Hepatocyte (in vitro differentiated cells): ENCODE results near the gene AIF1. TPM values are rescaled to one million over a fixed set of nuclear protein-coding genes. Genes with fewer than 3 reads are reported as not detected.

Experiments used
- DNase-seq: peaks from one replicate; pipeline ENCODE4 v3.0.0-alpha.2; 2016; ENCODE audit warnings: low spot score
- H2AFZ ChIP-seq: fragments of 200-600 bp; sonication (generic); 2 replicates; pipeline ENCODE4 v1.6.0; 2016; ENCODE audit warnings: antibody characterized with exemption, mild to moderate bottlenecking
- H3K27ac ChIP-seq: fragments of 200-600 bp; sonication (generic); 2 replicates; pipeline ENCODE4 v1.5.1; 2016; ENCODE audit warnings: mild to moderate bottlenecking
- H3K27me3 ChIP-seq: fragments of 200-600 bp; sonication (generic); 2 replicates; pipeline ENCODE4 v1.6.1; 2016
- H3K36me3 ChIP-seq: fragments of 200-600 bp; sonication (generic); replicated peaks from 2 replicates; pipeline ENCODE4 v1.5.1; 2016; ENCODE audit warnings: low read depth; ENCODE audit not compliant: insufficient read depth
- H3K4me1 ChIP-seq: fragments of 200-600 bp; sonication (generic); 2 replicates; pipeline ENCODE4 v1.5.1; 2016; ENCODE audit warnings: mild to moderate bottlenecking, moderate library complexity; ENCODE audit not compliant: insufficient read depth
- H3K4me2 ChIP-seq: fragments of 200-600 bp; sonication (generic); 2 replicates; pipeline ENCODE4 v1.6.0; 2016
- H3K4me3 ChIP-seq: fragments of 200-600 bp; sonication (generic); 2 replicates; pipeline ENCODE4 v1.5.1; 2016; ENCODE audit warnings: mild to moderate bottlenecking
- H3K79me2 ChIP-seq: fragments of 200-600 bp; sonication (generic); 2 replicates; pipeline ENCODE4 v1.6.0; 2017; ENCODE audit warnings: mild to moderate bottlenecking
- H3K9me2 ChIP-seq: fragments of 200-600 bp; sonication (generic); replicated peaks from 2 replicates; pipeline ENCODE4 v1.6.0; 2017; ENCODE audit warnings: mild to moderate bottlenecking; ENCODE audit not compliant: insufficient read depth
- H3K9me3 ChIP-seq: fragments of 200-600 bp; sonication (generic); 2 replicates; pipeline ENCODE4 v1.5.1; 2016; ENCODE audit warnings: low read depth, mild to moderate bottlenecking
- H4K20me1 ChIP-seq: fragments of 200-600 bp; sonication (generic); 2 replicates; pipeline ENCODE4 v1.6.0; 2016; ENCODE audit warnings: mild to moderate bottlenecking; ENCODE audit not compliant: insufficient read depth, poor library complexity, severe bottlenecking
- EZH2 ChIP-seq: fragments of 200-600 bp; sonication (generic); IDR thresholded peaks from 2 replicates; pipeline ENCODE4 v1.6.1; 2016; ENCODE audit warnings: antibody characterized with exemption, mild to moderate bottlenecking, borderline replicate concordance
- EZH2phosphoT487 ChIP-seq: fragments of 200-600 bp; sonication (generic); IDR thresholded peaks from one replicate; pipeline ENCODE4 v1.6.1; 2018; ENCODE audit warnings: antibody characterized with exemption, mild to moderate bottlenecking, low read depth, moderate library complexity; ENCODE audit not compliant: unreplicated experiment, severe bottlenecking
- WGBS: methylation state at CpG from one replicate; pipeline ENCODE4 v1.1.6; 2016; ENCODE audit warnings: low lambda C conversion rate; ENCODE audit errors: missing lambda C conversion rate; 5-methylcytosine and 5-hydroxymethylcytosine counted together
- polyA plus RNA-seq: library from polyadenylated mRNA; unstranded; fragments of >200 nt; fragmentation: Nextera tagmentation; extraction: Ambion mirVana; gene quantifications from 2 replicates; pipeline ENCODE4 v1.2.1, GENCODE V29; 2016
- total RNA-seq: library from RNA; depleted of rRNA; stranded (reverse); fragments of >200 nt; gene quantifications from 2 replicates; pipeline ENCODE4 v1.2.3, GENCODE V29; 2014
- TF ChIP-seq, protein P1 (sequence below): fragments of 200-600 bp; sonication (generic); IDR thresholded peaks from 2 replicates; pipeline ENCODE4 v1.5.1; 2016; ENCODE audit warnings: antibody characterized with exemption, mild to moderate bottlenecking; ENCODE audit not compliant: poor library complexity

AIF1 gene
- total and polyA plus RNA-seq, 2 experiments from 2014 or later: 4.6 to 7.2 TPM

DNA sequence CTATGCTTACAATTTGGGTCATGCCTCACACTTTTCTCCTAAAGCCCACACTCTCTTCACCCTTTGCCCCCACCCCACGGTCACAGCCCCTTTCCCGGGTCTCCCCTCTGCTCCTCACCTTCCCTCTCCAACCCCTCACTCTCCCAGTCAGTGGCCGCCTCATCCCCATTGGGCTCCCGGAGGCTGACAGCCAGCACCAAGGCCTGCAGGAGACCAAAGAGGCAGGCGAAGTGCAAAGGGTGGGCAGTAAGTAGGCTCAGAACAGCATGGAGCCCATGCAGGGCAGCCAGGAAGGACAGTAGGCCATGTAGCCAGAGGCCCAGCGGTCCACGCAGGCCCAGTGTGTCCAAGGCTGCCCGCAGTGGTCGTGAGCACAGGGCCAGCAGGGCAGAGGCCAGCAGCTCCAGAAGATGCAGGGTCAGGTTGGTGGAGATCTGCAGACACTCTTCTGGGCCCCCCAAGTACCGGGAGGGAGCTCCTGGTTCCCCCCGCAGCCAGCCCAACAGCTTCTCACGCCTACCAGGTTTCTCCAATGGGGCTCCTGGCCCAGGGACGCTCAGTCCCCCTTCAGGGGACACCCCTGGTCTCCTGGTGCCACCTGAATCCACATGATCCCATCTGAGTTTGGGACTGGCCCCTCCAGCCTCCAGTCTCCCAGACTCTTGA, 44.1 kb downstream of the AIF1 start:
- H3K27ac ChIP-seq: no peak overlapping the region
- TF ChIP-seq, protein P1, sequence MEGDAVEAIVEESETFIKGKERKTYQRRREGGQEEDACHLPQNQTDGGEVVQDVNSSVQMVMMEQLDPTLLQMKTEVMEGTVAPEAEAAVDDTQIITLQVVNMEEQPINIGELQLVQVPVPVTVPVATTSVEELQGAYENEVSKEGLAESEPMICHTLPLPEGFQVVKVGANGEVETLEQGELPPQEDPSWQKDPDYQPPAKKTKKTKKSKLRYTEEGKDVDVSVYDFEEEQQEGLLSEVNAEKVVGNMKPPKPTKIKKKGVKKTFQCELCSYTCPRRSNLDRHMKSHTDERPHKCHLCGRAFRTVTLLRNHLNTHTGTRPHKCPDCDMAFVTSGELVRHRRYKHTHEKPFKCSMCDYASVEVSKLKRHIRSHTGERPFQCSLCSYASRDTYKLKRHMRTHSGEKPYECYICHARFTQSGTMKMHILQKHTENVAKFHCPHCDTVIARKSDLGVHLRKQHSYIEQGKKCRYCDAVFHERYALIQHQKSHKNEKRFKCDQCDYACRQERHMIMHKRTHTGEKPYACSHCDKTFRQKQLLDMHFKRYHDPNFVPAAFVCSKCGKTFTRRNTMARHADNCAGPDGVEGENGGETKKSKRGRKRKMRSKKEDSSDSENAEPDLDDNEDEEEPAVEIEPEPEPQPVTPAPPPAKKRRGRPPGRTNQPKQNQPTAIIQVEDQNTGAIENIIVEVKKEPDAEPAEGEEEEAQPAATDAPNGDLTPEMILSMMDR: no peak
- TF ChIP-seq EZH2phosphoT487 (no peak), EZH2 (no peak)
- no peak overlapping the region for H2AFZ ChIP-seq
- 88% methylated on average over 13 of the region's 13 CpGs for WGBS
- H3K79me2 ChIP-seq: peaks cover 75% of the 10 kb centered on the region
- H3K36me3 ChIP-seq: no peaks in the 10 kb centered on the region
- no peak for DNase-seq
- peak overlapping the region; percentile 55 for H3K4me3 ChIP-seq
- no peaks in the 10 kb centered on the region for H3K27me3 ChIP-seq
- H4K20me1 ChIP-seq: peaks cover 13% of the 10 kb centered on the region
- no peaks in the 10 kb centered on the region for H3K9me3 ChIP-seq
- no peaks in the 10 kb centered on the region for H3K9me2 ChIP-seq
- H3K4me2 ChIP-seq: peak overlapping the region; percentile 97
- peaks cover 32% of the 10 kb centered on the region for H3K4me1 ChIP-seq

DNA sequence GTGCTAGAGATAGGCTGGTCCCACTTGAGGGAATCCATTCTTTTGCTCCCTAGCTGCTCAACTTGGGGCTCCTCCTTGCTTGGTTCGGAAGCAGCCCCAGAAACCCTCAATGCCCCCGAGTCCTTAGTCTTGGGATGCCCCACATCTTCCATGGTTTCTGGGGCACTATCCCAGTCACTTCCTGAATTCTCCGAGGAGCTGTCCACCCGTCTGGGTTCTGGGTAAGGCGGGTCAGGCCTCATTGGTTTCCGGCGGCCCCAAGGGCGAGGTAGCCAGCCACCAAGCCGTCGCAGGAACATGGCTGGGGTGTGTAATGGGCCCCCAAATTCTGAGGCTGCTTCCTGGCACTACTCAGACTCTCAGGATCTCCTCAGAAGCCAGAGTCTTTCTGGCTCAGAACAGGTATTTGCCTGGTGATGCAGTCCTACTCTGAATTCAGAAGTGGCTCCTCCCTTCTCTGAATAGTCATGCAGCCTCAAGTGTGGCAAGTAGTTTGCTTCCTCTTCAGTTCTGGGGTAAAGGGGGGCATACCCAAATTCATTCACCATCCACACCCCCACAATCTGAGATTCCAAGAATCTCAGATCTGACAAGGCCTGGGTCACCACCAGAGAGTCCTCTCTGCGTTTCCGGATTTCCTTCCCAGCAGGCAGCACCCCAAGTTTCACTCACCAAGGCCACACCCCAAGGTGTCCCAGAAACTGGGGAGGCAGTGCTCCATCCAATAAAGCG, 44.8 kb downstream of the AIF1 start:
- H3K79me2 ChIP-seq: peaks cover 70% of the 10 kb centered on the region
- no peaks in the 10 kb centered on the region for H3K9me2 ChIP-seq
- no peaks in the 10 kb centered on the region for H3K36me3 ChIP-seq
- H2AFZ ChIP-seq: no peak overlapping the region
- H3K4me1 ChIP-seq: peaks cover 34% of the 10 kb centered on the region
- peaks cover 13% of the 10 kb centered on the region for H4K20me1 ChIP-seq
- TF ChIP-seq EZH2phosphoT487: no peak
- TF ChIP-seq EZH2: no peak
- TF ChIP-seq, protein P1: no peak
- peak overlapping the region; percentile 55 for H3K4me3 ChIP-seq
- WGBS: 38% methylated on average over 13 of the region's 13 CpGs
- no peaks in the 10 kb centered on the region for H3K9me3 ChIP-seq
- peak overlapping the region; percentile 89 for H3K27ac ChIP-seq
- H3K4me2 ChIP-seq: peak overlapping the region; percentile 97
- peak; percentile 46 for DNase-seq
- no peaks in the 10 kb centered on the region for H3K27me3 ChIP-seq

DNA sequence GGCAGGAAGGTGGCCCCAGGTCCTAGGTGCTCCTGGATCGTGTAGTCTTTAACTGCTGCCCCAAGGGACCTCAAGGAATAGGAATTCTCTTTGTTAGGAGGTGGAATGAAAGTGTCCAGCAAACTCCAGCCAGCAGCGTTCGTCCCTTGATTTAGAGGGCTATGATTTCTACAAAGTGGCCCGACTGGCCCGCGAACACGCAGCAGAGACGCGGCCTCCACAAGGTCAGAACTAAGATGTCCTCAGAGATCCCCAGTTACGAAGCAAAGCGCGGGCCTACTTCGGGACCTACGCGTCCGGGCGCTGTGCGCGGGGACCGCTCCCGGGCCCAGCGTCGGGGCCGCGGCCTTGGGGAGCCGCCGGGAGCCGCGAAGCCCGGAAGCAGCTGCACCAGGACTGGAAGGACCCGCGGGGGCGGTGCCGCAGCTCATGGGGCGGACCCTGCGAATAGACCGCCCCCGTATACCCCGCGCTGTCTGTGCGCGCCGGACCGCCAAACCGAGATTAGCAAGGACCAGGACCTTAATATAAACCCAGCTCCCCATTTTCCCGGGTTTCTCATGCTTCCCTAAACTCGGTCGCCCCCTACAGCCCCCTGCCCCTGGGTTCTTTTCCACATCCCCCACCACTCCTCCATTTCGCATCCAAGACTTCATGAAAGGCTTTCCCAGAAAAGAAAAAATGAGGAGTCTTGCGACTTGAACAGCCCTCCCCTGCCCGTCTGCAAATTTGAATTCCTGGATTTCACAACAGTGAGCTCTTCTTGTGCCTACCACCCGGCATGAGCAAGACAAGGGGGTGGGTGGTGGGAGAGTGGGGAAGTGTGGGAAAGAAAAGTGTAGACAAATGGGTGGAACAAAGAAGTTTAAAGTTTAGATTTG, 45.6 kb downstream of the AIF1 start, which contains the start of gene C6orf47:
Gene C6orf47, minus strand, starts transcription at position 398 of the 881 bp plus-strand sequence. CDS start 831 bp downstream, outside the sequence.
- Histone ChIP-seq H3K9me3 (no peaks in the 10 kb centered on the region), H3K4me3 (peak within 1 kb of the TSS; percentile 55), H3K79me2 (peaks cover 70% of the 10 kb centered on the region), H2AFZ (peak within 1 kb of the TSS; percentile 45), H4K20me1 (peaks cover 13% of the 10 kb centered on the region), H3K4me2 (peak within 1 kb of the TSS; percentile 97), H3K27me3 (no peaks in the 10 kb centered on the region), H3K9me2 (no peaks in the 10 kb centered on the region), H3K27ac (peak within 1 kb of the TSS; percentile 89), H3K36me3 (no peaks in the 10 kb centered on the region), H3K4me1 (peaks cover 34% of the 10 kb centered on the region)
- TF ChIP-seq, protein P1: no peak
- TF ChIP-seq EZH2phosphoT487: no peak
- TF ChIP-seq EZH2: no peak
- peak; percentile 93 for DNase-seq
- under 1% methylated on average over 51 of the region's 52 CpGs for WGBS
